ENCODE data around the gene SNX21. TPM values are rescaled to one million over a fixed set of nuclear protein-coding genes. Genes with fewer than 3 reads are reported as not detected.
"Not testable (repeated sequence)": the region's sequence is repeated elsewhere in the genome, so short reads cannot be mapped to it uniquely, and the experiment has no call there.

The SNX21 gene
- total RNA-seq, 2 experiments from 2014 or later: 2.0 to 2.5 TPM

- Mint-ChIP-seq H3K9me3 (no peaks in the 10 kb centered on the region), H3K4me1 (peaks cover 17% of the 10 kb centered on the region), H3K27ac (no peak overlapping the region), H3K36me3 (peaks cover 2% of the 10 kb centered on the region), H3K27me3 (peaks cover 34% of the 10 kb centered on the region), H3K4me3 (no peak overlapping the region)
- POLR2A ChIA-PET: interaction anchor here (0.6 to 1.1 kb wide), 3 partner anchors 10 to 535 kb away, joined by 3 to 4 read pairs (median 3); no protein-coding TSS in a partner anchor
- no peak for ATAC-seq (ENCODE audit: low read depth)
- no peak for DNase-seq
Observed at GRCh38 chr20:45827712-45828111, 5.9 kb upstream of the SNX21 start.

GRCh38 chr20:45828589-45828988, 5.0 kb upstream of the SNX21 start:
- ATAC-seq (ENCODE audit: low read depth) (no peak), DNase-seq (no peak)
- POLR2A ChIA-PET: interaction anchor here (0.9 to 1.1 kb wide), 2 partner anchors 10 to 46 kb away, joined by 3 to 4 read pairs; no protein-coding TSS in a partner anchor
- Mint-ChIP-seq H3K36me3 (peaks cover 2% of the 10 kb centered on the region), H3K9me3 (no peaks in the 10 kb centered on the region), H3K4me1 (peaks cover 21% of the 10 kb centered on the region), H3K27me3 (peaks cover 25% of the 10 kb centered on the region), H3K27ac (no peak overlapping the region), H3K4me3 (no peak overlapping the region)

GRCh38 chr20:45829673-45830106, 3.9 kb upstream of the SNX21 start:
- ATAC-seq (ENCODE audit: low read depth); H3K36me3 Mint-ChIP-seq; H3K4me1 Mint-ChIP-seq; H3K9me3 Mint-ChIP-seq; POLR2A ChIA-PET; H3K27ac Mint-ChIP-seq; H3K4me3 Mint-ChIP-seq; DNase-seq: not testable (repeated sequence)
- H3K27me3 Mint-ChIP-seq: peaks cover 15% of the 10 kb centered on the region

GRCh38 chr20:45832619-45833018, 980 bp upstream of the SNX21 start:
- Mint-ChIP-seq H3K27ac (no peak overlapping the region), H3K4me3 (peak overlapping the region; percentile 80), H3K27me3 (peaks cover 11% of the 10 kb centered on the region), H3K4me1 (peaks cover 8% of the 10 kb centered on the region), H3K9me3 (no peaks in the 10 kb centered on the region), H3K36me3 (no peaks in the 10 kb centered on the region)
- DNase-seq (no peak), ATAC-seq (ENCODE audit: low read depth) (no peak)
- POLR2A ChIA-PET: interaction anchor here (0.6 to 2.1 kb wide), 6 partner anchors 10 to 52 kb away, joined by 3 to 6 read pairs (median 3); partner anchors contain the start of gene ACOT8

- no peak overlapping the region for H3K27ac Mint-ChIP-seq
- peak; percentile 71 for DNase-seq
- H3K27me3 Mint-ChIP-seq: peaks cover 5% of the 10 kb centered on the region
- H3K9me3 Mint-ChIP-seq: no peaks in the 10 kb centered on the region
- H3K4me3 Mint-ChIP-seq: peak overlapping the region; percentile 80
- peaks cover 8% of the 10 kb centered on the region for H3K4me1 Mint-ChIP-seq
- POLR2A ChIA-PET: interaction anchor here (0.5 to 2.1 kb wide), 11 partner anchors 8 to 124 kb away, joined by 3 to 7 read pairs (median 4); partner anchors contain the start of genes ACOT8, PCIF1, UBE2C and ZSWIM3
- ATAC-seq (ENCODE audit: low read depth): peak; percentile 69
- no peaks in the 10 kb centered on the region for H3K36me3 Mint-ChIP-seq
Observed at GRCh38 chr20:45833883-45834796, 541 bp downstream of the SNX21 start.

GRCh38 chr20:45834797-45835161, 1.2 kb downstream of the SNX21 start:
- H3K36me3 Mint-ChIP-seq: no peaks in the 10 kb centered on the region
- H3K27ac Mint-ChIP-seq: no peak overlapping the region
- H3K4me3 Mint-ChIP-seq: peak overlapping the region; percentile 80
- H3K4me1 Mint-ChIP-seq: peaks cover 8% of the 10 kb centered on the region
- no peaks in the 10 kb centered on the region for H3K9me3 Mint-ChIP-seq
- no peak for ATAC-seq (ENCODE audit: low read depth)
- DNase-seq: no peak
- POLR2A ChIA-PET: interaction anchor here (0.9 to 2.1 kb wide), 4 partner anchors 12 to 100 kb away, joined by 3 to 7 read pairs (median 5); partner anchors contain the start of genes ACOT8, PCIF1 and ZSWIM3
- H3K27me3 Mint-ChIP-seq: peaks cover 5% of the 10 kb centered on the region

- Mint-ChIP-seq H3K27ac (no peak overlapping the region), H3K4me3 (peak overlapping the region; percentile 80), H3K9me3 (no peaks in the 10 kb centered on the region), H3K36me3 (no peaks in the 10 kb centered on the region), H3K4me1 (peaks cover 8% of the 10 kb centered on the region), H3K27me3 (peaks cover 4% of the 10 kb centered on the region)
- POLR2A ChIA-PET: no interaction called here
- DNase-seq (no peak), ATAC-seq (ENCODE audit: low read depth) (no peak)
Observed at GRCh38 chr20:45835329-45835765, 1.7 kb downstream of the SNX21 start.

- DNase-seq: no peak
- Mint-ChIP-seq H3K4me3 (no peak overlapping the region), H3K4me1 (peaks cover 8% of the 10 kb centered on the region), H3K27me3 (peaks cover 4% of the 10 kb centered on the region), H3K27ac (no peak overlapping the region), H3K9me3 (no peaks in the 10 kb centered on the region), H3K36me3 (no peaks in the 10 kb centered on the region)
- no peak for ATAC-seq (ENCODE audit: low read depth)
- POLR2A ChIA-PET: no interaction called here
Observed at GRCh38 chr20:45835825-45836224, 2.2 kb downstream of the SNX21 start.

GRCh38 chr20:45836841-45837240, 3.2 kb downstream of the SNX21 start:
- no peak overlapping the region for H3K27ac Mint-ChIP-seq
- ATAC-seq (ENCODE audit: low read depth) (no peak), DNase-seq (no peak)
- H3K27me3 Mint-ChIP-seq: peaks cover under 1% of the 10 kb centered on the region
- peaks cover 8% of the 10 kb centered on the region for H3K4me1 Mint-ChIP-seq
- no peak overlapping the region for H3K4me3 Mint-ChIP-seq
- no peaks in the 10 kb centered on the region for H3K9me3 Mint-ChIP-seq
- H3K36me3 Mint-ChIP-seq: no peaks in the 10 kb centered on the region
- POLR2A ChIA-PET: no interaction called here

- Mint-ChIP-seq H3K27ac (no peak overlapping the region), H3K4me3 (no peak overlapping the region), H3K27me3 (no peaks in the 10 kb centered on the region), H3K36me3 (peaks cover 7% of the 10 kb centered on the region), H3K9me3 (no peaks in the 10 kb centered on the region), H3K4me1 (no peaks in the 10 kb centered on the region)
- no peak for ATAC-seq (ENCODE audit: low read depth)
- POLR2A ChIA-PET: interaction anchor here (2.3 kb wide), 1 partner anchor 16 kb away, joined by 6 read pairs; the partner anchor contains the start of gene ACOT8
- no peak for DNase-seq
Observed at GRCh38 chr20:45840700-45841198, 7.2 kb downstream of the SNX21 start.

- peaks cover 8% of the 10 kb centered on the region for H3K36me3 Mint-ChIP-seq
- no peaks in the 10 kb centered on the region for H3K9me3 Mint-ChIP-seq
- DNase-seq: no peak
- ATAC-seq (ENCODE audit: low read depth): no peak
- H3K27ac Mint-ChIP-seq: no peak overlapping the region
- no peaks in the 10 kb centered on the region for H3K4me1 Mint-ChIP-seq
- H3K4me3 Mint-ChIP-seq: no peak overlapping the region
- POLR2A ChIA-PET: interaction anchor here (1.2 to 2.3 kb wide), 3 partner anchors 9 to 15 kb away, joined by 3 to 6 read pairs (median 6); partner anchors contain the start of genes ACOT8, SNX21 and ZSWIM3
- H3K27me3 Mint-ChIP-seq: no peaks in the 10 kb centered on the region
Observed at GRCh38 chr20:45841407-45842129, 8.0 kb downstream of the SNX21 start.

GRCh38 chr20:45842169-45842812, 8.7 kb downstream of the SNX21 start:
- POLR2A ChIA-PET: interaction anchor here (1.2 to 1.6 kb wide), 2 partner anchors 9 to 15 kb away, joined by 3 to 6 read pairs; partner anchors contain the start of genes ACOT8, SNX21 and ZSWIM3
- H3K4me1 Mint-ChIP-seq: no peaks in the 10 kb centered on the region
- H3K27ac Mint-ChIP-seq: no peak overlapping the region

More at GRCh38 chr20:45842169-45842812, 8.7 kb downstream of the SNX21 start:
- Mint-ChIP-seq H3K36me3 (peaks cover 8% of the 10 kb centered on the region), H3K4me3 (no peak overlapping the region), H3K9me3 (no peaks in the 10 kb centered on the region), H3K27me3 (no peaks in the 10 kb centered on the region)
- DNase-seq: no peak
- no peak for ATAC-seq (ENCODE audit: low read depth)
